Omental fat pad (tissue), 4 donors: ENCODE measurements around the gene AMELX. TPM values are rescaled to one million over a fixed set of nuclear protein-coding genes. Genes with fewer than 3 reads are reported as not detected.

ENCODE experiments used
- ATAC-seq: fragments of 150-250 bp; one replicate; pipeline ENCODE4 v1.9.1; 2016; ENCODE audit warnings: mild to moderate bottlenecking, moderate library complexity; ENCODE audit not compliant: low FRiP score
- DNase-seq: peaks from one replicate; pipeline ENCODE4 v3.0.0-alpha.2; 2019; ENCODE audit warnings: low spot score
- total RNA-seq, 4 donors: library from RNA; depleted of rRNA; stranded (reverse); fragments of >200 nt; gene quantifications; one replicate each; pipeline ENCODE4 v1.1.0, GENCODE V29; 2016
- TF ChIP-seq, protein P1 (sequence below), 3 donors: fragments of 450-650 bp; IDR thresholded peaks; one replicate each; pipeline ENCODE4 v1.5.1; 2016 to 2017; ENCODE audit warnings: antibody characterized with exemption in 3 of 3, mild to moderate bottlenecking in 3 of 3, moderate library complexity in 2 of 3

Gene AMELX
- total RNA-seq, 4 donors from 2014 or later, result not detected

DNA sequence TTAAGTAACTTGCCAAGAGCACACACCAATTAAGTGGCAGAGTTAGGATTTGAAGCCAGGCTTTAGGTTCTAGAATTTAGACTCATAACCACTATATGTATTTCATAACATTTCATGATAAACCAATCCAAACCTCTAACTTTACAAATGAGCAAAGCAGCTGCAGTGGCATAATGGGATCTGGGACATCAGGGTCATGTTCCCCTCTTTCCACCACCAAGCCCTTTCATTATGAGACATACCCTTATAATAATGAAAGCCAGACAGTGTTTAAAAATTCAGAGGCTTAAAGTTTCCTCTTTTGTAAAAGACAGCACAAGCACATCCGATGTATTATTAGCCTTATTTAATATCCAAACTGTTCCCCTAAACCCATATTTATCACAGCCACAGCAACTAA lies 28.3 kb upstream of the AMELX start:
- ATAC-seq (no peak), DNase-seq (no peak)
- TF ChIP-seq, protein P1, sequence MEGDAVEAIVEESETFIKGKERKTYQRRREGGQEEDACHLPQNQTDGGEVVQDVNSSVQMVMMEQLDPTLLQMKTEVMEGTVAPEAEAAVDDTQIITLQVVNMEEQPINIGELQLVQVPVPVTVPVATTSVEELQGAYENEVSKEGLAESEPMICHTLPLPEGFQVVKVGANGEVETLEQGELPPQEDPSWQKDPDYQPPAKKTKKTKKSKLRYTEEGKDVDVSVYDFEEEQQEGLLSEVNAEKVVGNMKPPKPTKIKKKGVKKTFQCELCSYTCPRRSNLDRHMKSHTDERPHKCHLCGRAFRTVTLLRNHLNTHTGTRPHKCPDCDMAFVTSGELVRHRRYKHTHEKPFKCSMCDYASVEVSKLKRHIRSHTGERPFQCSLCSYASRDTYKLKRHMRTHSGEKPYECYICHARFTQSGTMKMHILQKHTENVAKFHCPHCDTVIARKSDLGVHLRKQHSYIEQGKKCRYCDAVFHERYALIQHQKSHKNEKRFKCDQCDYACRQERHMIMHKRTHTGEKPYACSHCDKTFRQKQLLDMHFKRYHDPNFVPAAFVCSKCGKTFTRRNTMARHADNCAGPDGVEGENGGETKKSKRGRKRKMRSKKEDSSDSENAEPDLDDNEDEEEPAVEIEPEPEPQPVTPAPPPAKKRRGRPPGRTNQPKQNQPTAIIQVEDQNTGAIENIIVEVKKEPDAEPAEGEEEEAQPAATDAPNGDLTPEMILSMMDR (IDR thresholded peaks at IDR 0.05), result no peak

DNA sequence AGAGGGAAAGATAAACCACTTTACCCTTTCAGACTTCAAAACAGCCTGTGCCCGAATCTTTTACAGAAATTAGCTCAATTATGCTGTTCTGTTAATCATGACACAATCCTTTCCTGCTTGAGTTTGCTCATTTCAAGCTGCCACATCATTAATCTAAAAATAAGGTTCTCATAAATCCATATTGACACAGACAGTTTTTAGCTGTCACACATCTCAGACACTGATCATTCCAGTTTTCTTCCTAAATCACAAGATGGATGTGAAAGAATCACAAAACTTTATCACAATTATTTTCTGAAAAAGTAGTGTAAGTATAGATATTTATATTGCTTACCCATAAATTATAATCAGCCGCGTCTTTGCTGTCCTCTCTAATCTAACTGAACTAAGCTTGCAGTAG lies 27.9 kb upstream of the AMELX start:
- ATAC-seq (no peak), DNase-seq (no peak)

DNA sequence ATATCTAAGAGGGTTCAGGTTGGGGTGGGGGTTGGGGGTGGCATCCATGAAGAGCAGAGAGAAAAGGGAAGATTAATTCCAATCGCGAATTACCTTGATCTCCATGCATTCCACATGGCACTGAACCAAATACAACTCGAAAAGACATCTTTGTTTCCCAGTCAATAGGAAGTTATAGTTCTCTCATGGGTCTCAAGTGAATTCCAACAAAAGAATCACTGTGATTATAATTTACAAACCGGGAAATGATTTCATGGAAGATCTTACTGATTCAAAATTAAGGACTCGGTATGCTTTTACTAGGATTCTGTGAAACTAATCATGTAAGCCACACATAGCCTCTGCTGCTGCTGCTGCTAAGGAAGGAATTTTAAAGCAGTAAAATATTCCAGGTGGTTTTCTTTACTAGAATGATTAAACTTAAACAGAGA lies 26.6 kb upstream of the AMELX start:
- no peak for ATAC-seq
- TF ChIP-seq, protein P1 (IDR thresholded peaks at IDR 0.05), result no peak
- no peak for DNase-seq

More for the DNA sequence above, 27.9 kb upstream of the AMELX start:
- TF ChIP-seq, protein P1 (IDR thresholded peaks at IDR 0.05), result no peak

DNA sequence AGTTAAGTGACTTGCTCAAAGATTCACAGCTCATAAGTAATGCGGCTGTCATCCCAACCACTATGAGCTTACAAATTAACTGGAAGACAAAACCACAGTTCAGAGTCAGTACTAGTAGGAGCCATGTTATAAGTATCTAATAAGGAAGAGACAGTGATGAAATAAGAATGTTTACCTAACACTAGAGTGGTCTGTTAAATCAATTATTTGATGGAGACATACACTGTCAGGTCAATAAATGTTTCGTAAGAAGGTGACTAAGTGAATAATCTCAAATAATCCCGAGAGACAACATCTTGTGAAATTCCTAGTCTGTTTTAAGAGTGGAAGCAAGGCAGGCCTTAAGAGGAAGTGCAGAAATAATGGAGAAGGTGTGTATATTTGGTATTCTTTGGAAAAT lies 25.8 kb upstream of the AMELX start:
- no peak for ATAC-seq
- DNase-seq, result no peak
- TF ChIP-seq, protein P1 (IDR thresholded peaks at IDR 0.05), result no peak

DNA sequence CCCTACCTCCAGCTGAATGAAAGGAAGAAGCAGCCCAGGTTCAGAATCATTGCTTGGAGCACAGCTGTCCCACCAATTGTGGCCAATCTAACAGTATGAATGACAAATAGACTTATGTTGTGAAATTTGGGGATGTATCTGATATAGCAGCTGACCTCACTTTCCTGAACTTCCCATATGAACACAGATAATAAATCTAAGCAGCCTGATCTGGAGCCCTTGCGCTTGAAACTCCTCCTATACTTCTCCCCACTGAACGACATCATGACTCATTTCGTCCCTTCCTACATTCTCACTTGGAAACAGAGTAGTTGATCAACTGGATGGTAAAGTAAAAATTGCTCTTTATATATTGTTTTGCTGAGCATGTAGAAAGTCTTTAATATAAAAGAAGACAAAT lies 24.2 kb upstream of the AMELX start:
- no peak for ATAC-seq
- TF ChIP-seq, protein P1 (IDR thresholded peaks at IDR 0.05), result no peak
- no peak for DNase-seq

DNA sequence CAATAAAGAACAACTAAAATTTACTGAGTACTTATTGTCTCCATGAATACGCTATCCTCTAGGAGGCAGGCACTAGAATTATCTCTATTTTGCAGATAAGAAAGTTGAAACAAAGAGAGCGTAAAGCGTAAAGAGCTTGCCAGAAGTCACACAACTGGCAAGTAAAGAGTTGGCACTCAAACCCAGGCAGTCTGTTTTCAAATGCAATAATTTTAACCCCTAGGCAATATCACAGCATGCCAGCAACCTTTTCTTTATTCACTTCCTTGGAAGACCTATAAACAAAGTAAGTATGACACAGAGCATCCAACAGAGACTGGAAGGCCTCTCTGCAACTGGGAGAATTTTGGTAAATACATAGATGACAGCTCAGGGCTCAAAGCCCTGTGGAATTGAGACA lies 23.2 kb upstream of the AMELX start:
- TF ChIP-seq, protein P1 (IDR thresholded peaks at IDR 0.05), result no peak
- DNase-seq, result no peak
- no peak for ATAC-seq

DNA sequence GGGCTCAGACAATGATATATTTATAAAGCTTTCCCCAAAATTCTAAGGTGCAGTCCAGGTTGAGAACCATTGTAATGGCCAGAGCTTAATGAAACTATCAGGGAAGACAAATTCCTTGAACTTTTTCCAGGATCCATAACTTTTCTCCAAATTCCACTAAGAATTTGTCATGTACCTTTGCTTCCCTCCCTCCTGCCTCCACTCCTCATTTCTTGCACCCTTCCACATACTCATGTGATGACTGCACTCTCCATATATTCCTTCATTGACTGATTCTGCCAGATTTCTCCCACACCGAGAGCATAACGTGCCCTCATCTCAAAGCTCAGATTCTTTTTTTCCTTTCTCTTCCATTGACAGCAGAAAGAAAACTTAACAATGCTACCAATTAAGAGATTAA lies 20.9 kb upstream of the AMELX start:
- ATAC-seq, result no peak
- TF ChIP-seq, protein P1 (IDR thresholded peaks at IDR 0.05), result no peak
- no peak for DNase-seq
